Glutamatergic neuron (in vitro differentiated cells): ENCODE data around the gene GABRB1. TPM values are rescaled to one million over a fixed set of nuclear protein-coding genes. Genes with fewer than 3 reads are reported as not detected.

Experiments used
- DNase-seq: peaks from one replicate; pipeline ENCODE4 v3.0.0; 2022
- H3K27ac Mint-ChIP-seq: one replicate; pipeline ENCODE4 v1.8.0; 2020; ENCODE audit warnings: mild to moderate bottlenecking, mixed read lengths, inconsistent platforms; ENCODE audit not compliant: unreplicated experiment
- H3K27me3 Mint-ChIP-seq: one replicate; pipeline ENCODE4 v1.8.0; 2020; ENCODE audit warnings: mild to moderate bottlenecking, moderate library complexity, mixed read lengths, inconsistent platforms; ENCODE audit not compliant: unreplicated experiment
- H3K36me3 Mint-ChIP-seq: one replicate; pipeline ENCODE4 v1.8.0; 2020; ENCODE audit warnings: mild to moderate bottlenecking, mixed read lengths, inconsistent platforms; ENCODE audit not compliant: unreplicated experiment
- H3K4me1 Mint-ChIP-seq: one replicate; pipeline ENCODE4 v1.8.0; 2020; ENCODE audit warnings: mild to moderate bottlenecking, low read depth, mixed read lengths, inconsistent platforms; ENCODE audit not compliant: unreplicated experiment
- H3K4me3 Mint-ChIP-seq: one replicate; pipeline ENCODE4 v1.8.0; 2020; ENCODE audit warnings: mild to moderate bottlenecking, mixed read lengths, inconsistent platforms; ENCODE audit not compliant: unreplicated experiment
- H3K9me3 Mint-ChIP-seq: one replicate; pipeline ENCODE4 v1.8.0; 2020; ENCODE audit warnings: mild to moderate bottlenecking, moderate library complexity, mixed read lengths, inconsistent platforms; ENCODE audit not compliant: unreplicated experiment
- CTCF ChIP-seq: fragments of 200-600 bp; sonication (generic); IDR thresholded peaks from one replicate; pipeline ENCODE4 v1.5.0; 2021; ENCODE audit not compliant: partially characterized antibody, unreplicated experiment
- total RNA-seq: library from RNA; stranded (reverse); fragmentation: NEBNext Ultra II Directional; extraction: Animal tissue kit (Norgen Biotek cat#: 25700); gene quantifications from one replicate; pipeline ENCODE4 v1.2.1, GENCODE V29; 2021; ENCODE audit not compliant: unreplicated experiment

GABRB1 gene
- total RNA-seq, 1 donor from 2014 or later, result 4.9 TPM

DNA sequence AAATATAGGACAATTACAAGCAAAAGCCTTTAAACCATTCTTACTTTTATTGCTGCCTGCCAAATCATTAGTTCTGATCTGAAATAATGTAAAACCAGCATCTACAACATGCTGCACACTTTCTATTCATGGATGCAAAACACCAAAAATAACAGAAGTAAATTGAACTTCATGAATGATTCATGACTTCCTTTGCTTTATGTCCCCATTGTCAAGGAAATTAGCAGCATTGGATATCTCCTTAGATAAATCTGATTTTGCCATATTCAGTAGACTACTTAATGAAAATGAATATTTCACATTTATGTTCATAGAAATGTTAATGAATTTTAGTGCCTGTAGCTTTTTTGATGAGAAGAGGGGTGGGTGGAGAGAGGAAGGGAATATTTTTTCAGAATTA is 299.5 kb downstream of the GABRB1 start:
- no peak overlapping the region for H3K4me3 Mint-ChIP-seq
- H3K27ac Mint-ChIP-seq, result no peak overlapping the region
- DNase-seq, result no peak
- H3K4me1 Mint-ChIP-seq, result no peaks in the 10 kb centered on the region
- H3K36me3 Mint-ChIP-seq, result no peaks in the 10 kb centered on the region
- H3K27me3 Mint-ChIP-seq, result no peaks in the 10 kb centered on the region
- TF ChIP-seq CTCF, result no peak
- H3K9me3 Mint-ChIP-seq, result no peaks in the 10 kb centered on the region

DNA sequence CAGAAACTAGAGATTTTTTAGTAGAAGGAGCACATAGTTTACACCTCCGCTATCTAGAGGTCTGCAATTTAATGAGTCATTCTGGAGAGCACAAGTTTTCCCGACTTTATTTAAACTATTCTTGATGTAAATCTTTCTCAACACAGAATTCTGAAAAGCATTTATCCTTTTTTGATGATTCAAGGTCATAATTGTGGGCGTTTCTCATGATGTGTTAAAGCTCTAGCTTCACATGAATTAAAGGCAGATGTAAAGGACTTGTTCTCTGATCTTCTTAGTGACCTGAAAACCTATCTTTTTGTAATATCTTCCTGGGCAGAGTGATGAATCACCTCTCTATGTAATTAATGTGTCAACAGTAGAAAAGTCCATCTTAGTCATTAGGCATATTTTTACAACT is 303.3 kb downstream of the GABRB1 start:
- Mint-ChIP-seq H3K36me3 (no peaks in the 10 kb centered on the region), H3K27ac (no peak overlapping the region), H3K4me1 (no peaks in the 10 kb centered on the region), H3K4me3 (no peak overlapping the region), H3K9me3 (no peaks in the 10 kb centered on the region), H3K27me3 (no peaks in the 10 kb centered on the region)
- no peak for TF ChIP-seq CTCF
- no peak for DNase-seq

DNA sequence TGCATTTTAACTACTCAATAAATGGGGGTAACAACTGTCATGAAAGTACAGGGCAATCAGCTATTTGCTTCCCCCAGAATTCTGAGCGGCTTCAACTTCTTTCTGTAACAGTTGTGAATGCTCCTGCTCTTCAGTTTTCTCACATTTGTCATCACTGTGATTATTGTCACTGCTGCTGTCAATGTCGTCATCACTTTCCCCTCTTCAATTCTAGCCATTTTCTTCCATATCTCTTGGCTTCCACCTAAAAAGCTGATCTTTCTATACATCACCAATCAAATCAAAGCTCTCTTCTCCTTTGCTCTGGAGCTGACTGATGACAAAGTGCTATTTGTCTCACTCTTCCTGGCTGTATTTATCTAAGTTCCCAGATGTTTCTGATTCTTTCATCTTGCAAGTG is 306.5 kb downstream of the GABRB1 start:
- Mint-ChIP-seq H3K9me3 (no peaks in the 10 kb centered on the region), H3K4me1 (no peaks in the 10 kb centered on the region), H3K4me3 (no peak overlapping the region), H3K36me3 (no peaks in the 10 kb centered on the region), H3K27me3 (no peaks in the 10 kb centered on the region), H3K27ac (peak overlapping the region; percentile 5)
- no peak for TF ChIP-seq CTCF
- DNase-seq, result no peak

DNA sequence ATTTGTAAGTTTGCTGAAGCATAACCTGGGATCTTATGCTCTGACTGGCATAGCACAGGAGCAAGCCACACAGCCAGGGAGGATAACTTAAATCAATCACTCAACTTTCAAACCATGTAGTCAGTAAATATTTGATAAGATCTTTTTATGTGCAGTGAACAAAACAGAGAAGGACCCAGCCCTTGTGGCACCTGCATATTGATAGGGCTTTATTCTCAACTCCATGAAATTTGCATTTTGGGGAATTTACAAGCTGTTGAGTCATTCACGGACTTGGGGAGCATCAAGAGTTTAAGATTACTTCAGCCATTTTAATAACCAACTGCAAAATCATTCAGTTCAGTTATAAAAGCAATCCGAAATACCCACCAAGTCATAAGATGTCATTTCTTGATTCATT is 309.5 kb downstream of the GABRB1 start:
- Mint-ChIP-seq H3K27me3 (no peaks in the 10 kb centered on the region), H3K4me1 (no peaks in the 10 kb centered on the region), H3K36me3 (no peaks in the 10 kb centered on the region), H3K9me3 (no peaks in the 10 kb centered on the region), H3K27ac (no peak overlapping the region), H3K4me3 (no peak overlapping the region)
- DNase-seq, result no peak
- no peak for TF ChIP-seq CTCF

GRCh38 chr4:47342796-47343195 is 311.4 kb downstream of the GABRB1 start:
- no peak for TF ChIP-seq CTCF
- Mint-ChIP-seq H3K4me3 (no peak overlapping the region), H3K27ac (no peak overlapping the region), H3K27me3 (no peaks in the 10 kb centered on the region), H3K36me3 (no peaks in the 10 kb centered on the region), H3K4me1 (no peaks in the 10 kb centered on the region), H3K9me3 (no peaks in the 10 kb centered on the region)
- no peak for DNase-seq
